Fibroblast of mammary gland (primary cell): ENCODE data around the gene THSD7B.
A peak's percentile ranks its signal among the peaks of the same experiment; 100 is the strongest.

ENCODE experiments used
- DNase-seq: peaks from one replicate; pipeline ENCODE4 v3.0.0-alpha.2; 2010; ENCODE audit warnings: low read depth
- H3K4me3 ChIP-seq: 2 replicates; pipeline ENCODE4 v1.5.1; 2011; ENCODE audit warnings: low read depth, mild to moderate bottlenecking, low read length, moderate library complexity; ENCODE audit not compliant: control insufficient read depth
- CTCF ChIP-seq: conservative IDR thresholded peaks from 2 replicates; pipeline ENCODE4 v1.5.1; 2011; ENCODE audit warnings: low read depth, low read length, inconsistent platforms; ENCODE audit not compliant: control insufficient read depth, insufficient read depth

THSD7B gene

DNA sequence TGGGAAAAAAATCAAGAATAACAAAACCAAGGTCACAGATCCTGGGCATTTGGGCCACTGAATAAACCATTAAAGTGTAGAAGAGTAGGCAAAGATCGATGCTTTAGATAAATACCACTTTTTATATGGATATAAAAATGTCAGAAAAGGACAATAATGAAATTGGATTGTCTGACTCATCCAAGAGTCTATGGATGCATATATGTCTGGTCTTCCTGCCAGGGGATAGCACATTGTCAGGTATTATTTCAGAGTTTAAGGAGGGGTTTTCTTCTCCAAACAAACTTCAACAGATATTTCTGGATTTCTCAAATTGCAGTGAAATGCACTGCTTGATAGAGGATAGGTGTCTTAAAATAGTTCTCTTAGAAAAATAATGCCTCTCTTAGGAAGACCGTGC, 466.7 kb downstream of the THSD7B start:
- no peak for TF ChIP-seq CTCF
- H3K4me3 ChIP-seq: no peak overlapping the region

DNA sequence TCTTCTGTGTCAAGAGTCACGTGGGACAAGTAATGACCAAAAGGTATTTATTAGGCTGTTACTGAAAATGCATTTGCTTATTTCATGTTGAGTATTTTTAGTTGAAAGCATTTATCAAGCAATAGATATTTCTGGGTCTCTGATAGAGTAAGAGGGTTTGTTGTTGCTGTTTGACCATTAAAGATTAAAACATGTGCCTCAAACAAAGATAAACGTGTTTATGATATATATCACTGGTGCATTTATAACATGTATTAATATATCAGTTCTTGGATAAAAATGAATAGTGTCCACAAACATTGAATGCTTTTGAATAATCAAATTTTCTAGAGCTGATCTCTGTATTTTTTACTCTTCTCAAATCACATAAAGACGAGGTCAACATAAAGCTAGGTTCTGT, 467.7 kb downstream of the THSD7B start:
- no peak for DNase-seq
- H3K4me3 ChIP-seq: no peak overlapping the region
- no peak for TF ChIP-seq CTCF

More for the DNA sequence above, 466.7 kb downstream of the THSD7B start:
- no peak for DNase-seq

DNA sequence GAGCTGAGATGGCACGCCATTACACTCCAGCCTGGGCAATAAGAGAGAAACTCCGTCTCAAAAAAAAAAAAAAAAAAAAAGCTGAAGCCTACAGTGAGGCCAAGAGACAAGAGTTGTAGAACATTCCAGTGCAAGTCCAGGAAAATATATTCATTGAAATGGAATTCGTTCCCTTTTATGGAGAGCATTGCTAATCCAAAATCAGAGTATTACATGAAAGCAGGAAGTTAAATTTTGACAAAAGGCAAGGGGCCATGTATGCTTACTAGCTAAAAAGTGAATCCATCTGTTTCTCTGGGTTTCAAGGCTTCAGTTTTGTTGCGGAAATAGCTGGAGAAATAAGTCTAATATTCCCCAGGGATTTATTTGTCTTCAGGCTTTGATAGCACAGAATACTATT, 471.7 kb downstream of the THSD7B start:
- TF ChIP-seq CTCF: no peak
- DNase-seq: peak; percentile 85
- no peak overlapping the region for H3K4me3 ChIP-seq

GRCh38 chr2:137238065-137238464, 472.7 kb downstream of the THSD7B start:
- TF ChIP-seq CTCF: no peak
- H3K4me3 ChIP-seq: no peak overlapping the region
- no peak for DNase-seq

- H3K4me3 ChIP-seq: no peak overlapping the region
- TF ChIP-seq CTCF: no peak
- no peak for DNase-seq
These were observed 484.3 kb downstream of the THSD7B start for GRCh38 chr2:137249463-137250130.

DNA sequence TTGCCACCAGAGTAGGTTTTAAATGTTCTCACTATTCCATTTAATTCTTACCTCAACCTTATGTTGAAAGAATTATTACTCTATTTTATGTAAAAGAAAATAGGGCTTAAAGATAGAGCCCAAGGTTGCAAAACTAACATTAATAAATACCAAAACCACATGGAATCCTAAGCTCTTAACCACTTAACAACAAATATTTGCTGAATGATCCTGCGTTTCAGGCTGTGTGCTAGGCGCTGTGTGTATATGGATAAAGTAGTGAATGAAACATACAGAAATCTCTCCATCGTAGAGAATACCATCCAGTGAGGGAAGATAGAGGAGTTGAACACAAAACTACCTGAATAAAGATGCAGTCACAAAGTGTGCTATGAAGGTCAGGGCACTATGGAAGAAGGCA, 485.1 kb downstream of the THSD7B start:
- no peak overlapping the region for H3K4me3 ChIP-seq
- TF ChIP-seq CTCF: no peak
- no peak for DNase-seq

GRCh38 chr2:137251045-137251444, 485.7 kb downstream of the THSD7B start:
- no peak overlapping the region for H3K4me3 ChIP-seq
- no peak for DNase-seq
- no peak for TF ChIP-seq CTCF
